GM12872 (cell line): ENCODE data around the gene MARK3.

Experiments
- TF ChIP-seq, protein P1 (sequence below): IDR thresholded peaks from 3 replicates; pipeline ENCODE4 v1.5.1; 2011; ENCODE audit warnings: low read depth, mild to moderate bottlenecking, low read length, moderate library complexity; ENCODE audit not compliant: insufficient read depth

MARK3 gene

DNA sequence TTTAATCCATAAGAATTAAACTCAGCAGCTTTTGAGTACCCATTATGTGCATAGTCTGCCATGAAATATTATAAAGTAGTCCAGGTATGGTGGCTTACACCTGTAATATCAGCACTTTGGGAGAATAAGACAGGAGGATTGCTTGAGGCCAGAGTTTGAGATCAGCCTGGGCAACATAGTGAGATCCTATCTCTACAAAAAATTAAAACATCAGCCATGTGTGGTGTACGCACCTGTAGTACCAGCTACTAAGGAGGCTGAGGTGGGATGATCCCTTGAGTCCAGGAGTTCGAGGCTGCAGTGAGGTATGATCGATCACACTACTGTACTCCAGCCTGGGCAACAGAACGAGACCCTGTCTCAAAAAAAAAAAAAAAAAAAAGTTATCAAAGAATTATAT, 15.3 kb downstream of the MARK3 start:
- TF ChIP-seq, protein P1, sequence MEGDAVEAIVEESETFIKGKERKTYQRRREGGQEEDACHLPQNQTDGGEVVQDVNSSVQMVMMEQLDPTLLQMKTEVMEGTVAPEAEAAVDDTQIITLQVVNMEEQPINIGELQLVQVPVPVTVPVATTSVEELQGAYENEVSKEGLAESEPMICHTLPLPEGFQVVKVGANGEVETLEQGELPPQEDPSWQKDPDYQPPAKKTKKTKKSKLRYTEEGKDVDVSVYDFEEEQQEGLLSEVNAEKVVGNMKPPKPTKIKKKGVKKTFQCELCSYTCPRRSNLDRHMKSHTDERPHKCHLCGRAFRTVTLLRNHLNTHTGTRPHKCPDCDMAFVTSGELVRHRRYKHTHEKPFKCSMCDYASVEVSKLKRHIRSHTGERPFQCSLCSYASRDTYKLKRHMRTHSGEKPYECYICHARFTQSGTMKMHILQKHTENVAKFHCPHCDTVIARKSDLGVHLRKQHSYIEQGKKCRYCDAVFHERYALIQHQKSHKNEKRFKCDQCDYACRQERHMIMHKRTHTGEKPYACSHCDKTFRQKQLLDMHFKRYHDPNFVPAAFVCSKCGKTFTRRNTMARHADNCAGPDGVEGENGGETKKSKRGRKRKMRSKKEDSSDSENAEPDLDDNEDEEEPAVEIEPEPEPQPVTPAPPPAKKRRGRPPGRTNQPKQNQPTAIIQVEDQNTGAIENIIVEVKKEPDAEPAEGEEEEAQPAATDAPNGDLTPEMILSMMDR = no peak

DNA sequence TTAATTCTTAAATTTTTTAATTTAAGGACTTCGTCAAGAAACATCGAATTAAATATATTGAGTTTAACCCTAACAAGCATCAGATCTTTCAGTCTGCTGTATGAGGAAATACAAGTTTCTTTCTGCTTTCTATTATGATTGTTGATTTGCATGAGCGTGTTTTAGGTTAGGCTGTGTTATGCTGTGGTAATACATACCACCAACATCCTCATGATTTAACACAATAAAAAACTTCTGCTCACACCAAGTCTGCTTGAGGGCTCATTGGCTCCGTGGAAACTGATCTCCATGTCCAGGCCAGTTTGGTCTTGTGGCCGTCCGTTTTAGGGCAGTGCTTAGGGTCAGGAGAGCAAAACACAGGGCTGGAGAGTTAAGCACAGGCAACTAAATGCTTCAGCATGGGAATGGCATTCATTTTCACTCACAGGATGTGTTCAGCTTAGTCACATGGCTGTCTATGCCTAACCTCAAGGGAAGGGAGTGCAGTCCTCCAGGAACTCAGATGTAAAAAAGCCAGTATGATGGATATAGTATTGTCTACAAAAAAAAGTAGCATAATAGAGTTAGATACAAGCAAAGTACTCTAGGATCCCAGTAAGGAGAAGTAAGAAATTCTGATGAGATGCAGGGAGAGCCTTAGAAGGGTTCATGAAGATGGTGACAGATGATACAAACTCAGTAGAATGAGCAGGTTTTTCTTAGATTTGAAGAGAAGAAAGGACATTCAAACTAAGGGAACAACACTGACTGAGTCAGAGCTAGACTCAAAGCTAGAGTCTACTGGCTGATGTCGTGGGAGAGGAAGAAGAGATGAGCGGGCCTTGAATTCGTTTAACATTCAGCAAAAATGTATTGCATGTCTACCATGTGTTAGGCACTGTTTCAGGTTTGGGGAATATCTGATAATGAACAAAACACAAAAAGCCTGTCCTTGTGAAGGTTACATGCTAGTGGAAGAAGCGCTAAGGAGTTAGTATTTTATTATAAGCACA, 16.3 kb downstream of the MARK3 start:
- TF ChIP-seq, protein P1 = no peak

DNA sequence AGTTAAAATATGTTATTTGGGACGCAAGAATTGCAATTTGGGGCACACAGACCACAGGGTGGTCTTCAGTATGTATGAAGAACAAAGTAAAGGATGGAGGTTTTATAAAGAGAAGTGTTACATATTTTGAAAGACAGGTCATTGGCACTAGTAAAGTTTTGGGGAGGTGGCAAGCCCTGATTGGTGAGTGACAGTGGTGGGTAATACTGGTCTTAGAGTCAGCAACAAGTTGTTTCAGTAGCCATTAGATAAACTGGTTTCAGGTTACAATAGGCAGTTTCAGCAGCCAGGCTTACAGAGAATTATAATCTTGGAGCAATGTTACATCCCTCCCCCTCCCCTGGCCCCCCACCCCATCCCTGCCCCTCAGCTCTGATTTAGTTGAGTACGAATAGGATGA, 17.5 kb downstream of the MARK3 start:
- TF ChIP-seq, protein P1 = no peak

DNA sequence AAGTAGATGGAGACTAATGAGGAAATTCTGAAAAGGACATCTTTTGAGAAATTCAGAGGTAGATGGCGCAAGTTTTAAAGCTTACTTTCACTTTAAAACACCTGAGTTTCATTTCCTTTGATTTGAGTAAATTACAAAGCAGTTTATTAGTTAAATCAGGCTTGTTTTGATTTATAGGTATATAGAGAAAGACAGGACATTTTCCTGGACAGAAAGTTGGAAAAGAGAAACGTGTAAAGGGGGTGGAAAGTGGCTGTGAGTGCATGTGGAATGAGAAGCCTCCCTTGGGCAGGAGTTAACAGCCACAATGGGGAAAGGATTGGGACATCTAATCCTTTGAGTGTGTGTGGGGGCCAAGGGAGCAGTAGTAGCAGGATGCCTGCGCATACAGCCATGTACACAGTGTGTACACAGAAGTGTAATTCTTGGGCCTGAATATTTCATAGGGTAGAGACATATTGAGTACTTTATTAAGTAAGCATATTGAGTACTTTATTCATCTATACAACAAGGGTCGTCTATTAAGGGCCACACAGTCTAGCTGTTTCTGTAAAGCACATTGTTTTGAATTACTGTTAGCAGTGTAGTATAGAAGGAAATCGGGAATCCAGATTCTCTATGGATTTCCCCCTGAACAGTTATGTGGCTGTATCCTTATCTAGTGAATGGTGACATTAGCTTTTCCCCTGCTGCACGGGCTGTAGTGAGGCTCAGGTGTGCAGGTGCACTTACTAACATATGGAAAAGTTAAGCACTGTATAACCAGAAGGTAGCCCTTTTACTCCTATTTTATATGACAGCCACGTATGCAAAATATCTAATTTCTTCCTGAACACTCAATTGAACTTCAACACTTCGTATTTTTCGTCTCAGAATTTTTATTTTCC, 19.1 kb downstream of the MARK3 start:
- TF ChIP-seq, protein P1 = no peak

DNA sequence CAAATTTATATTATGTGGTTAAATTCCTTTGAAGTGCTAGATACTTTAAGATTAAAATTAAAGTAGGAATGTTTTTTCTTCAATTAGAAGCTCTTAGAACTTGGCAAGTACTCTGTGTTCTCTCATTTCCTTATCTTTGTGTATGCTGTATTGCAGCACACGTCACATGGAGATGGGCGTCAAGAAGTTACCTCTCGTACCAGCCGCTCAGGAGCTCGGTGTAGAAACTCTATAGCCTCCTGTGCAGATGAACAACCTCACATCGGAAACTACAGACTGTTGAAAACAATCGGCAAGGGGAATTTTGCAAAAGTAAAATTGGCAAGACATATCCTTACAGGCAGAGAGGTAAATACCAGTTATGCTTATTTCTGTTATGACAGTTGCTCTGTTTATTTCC, 19.7 kb downstream of the MARK3 start:
- TF ChIP-seq, protein P1 = no peak

DNA sequence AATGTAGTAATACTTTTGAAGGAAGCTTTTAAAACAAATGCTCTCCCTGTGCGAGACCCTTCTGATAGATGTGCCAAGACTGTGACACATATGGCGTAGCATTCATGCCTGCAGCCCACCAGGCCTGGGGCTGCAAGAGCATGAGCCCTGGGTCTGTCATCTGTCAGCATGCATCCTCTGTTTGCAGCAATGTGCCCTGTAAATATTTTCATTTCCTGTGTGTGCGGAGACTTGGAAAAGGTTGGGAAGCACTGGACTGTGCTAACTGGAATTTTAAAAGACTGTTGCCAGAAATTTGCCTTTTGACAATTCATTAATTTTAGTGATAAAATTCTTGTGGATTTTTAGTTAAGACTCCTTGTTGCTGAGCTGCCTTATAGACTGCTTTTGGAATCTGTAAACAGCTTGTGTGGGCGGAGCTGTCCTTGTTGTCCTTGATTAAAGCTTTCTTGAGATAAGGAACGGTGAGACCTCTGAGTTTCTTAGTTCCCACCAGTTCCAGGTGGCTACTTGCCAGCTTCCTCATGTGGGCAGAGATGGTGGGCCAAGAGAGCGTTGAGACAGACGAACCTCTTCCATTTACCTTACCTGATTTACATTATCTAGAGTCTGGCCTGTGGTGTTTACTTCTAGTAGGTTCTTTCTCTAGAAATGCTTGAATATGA, 23.4 kb downstream of the MARK3 start:
- TF ChIP-seq, protein P1 = no peak

DNA sequence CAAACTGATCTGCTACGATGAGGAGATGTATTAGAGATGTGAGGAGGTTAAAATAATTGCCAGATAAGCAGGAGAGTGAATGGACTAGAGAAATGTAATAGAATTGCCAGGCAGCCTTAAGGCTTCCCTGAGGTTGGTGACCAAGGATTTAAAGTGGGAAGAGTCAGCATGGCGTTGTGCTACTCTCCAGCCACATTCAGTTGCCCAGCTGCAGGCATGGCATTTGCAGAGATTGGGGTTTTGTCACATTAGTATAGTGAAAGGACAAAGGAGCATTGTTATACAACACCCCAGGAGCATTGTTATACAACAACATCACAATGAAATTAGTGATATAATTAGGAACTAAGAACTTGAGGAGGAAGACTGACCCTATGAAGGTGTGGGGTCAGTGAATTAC, 31.7 kb downstream of the MARK3 start:
- TF ChIP-seq, protein P1 = no peak
